ENCODE data around the gene RNF41. TPM values are rescaled to one million over a fixed set of nuclear protein-coding genes. Genes with fewer than 3 reads are reported as not detected.

The RNF41 gene
- total and polyA plus RNA-seq, 7 experiments from 2014 or later = 29.4 to 45.8 (median 43.1) TPM

GRCh38 chr12:56231184-56231582, 9.5 kb upstream of the RNF41 start:
- no peak overlapping the region for H3K4me3 Mint-ChIP-seq
- H3K27me3 Mint-ChIP-seq = no peaks in the 10 kb centered on the region
- no peak overlapping the region for H3K4me3 ChIP-seq (ENCODE audit: low read length)
- POLR2A ChIA-PET = interaction anchor here (0.7 to 1.0 kb wide), 2 partner anchors 9 to 129 kb away, joined by 3 read pairs; partner anchors contain the start of genes RNF41 and STAT2
- peak overlapping the region in 1 of 9 donors; percentile 52 for H3K27ac Mint-ChIP-seq
- DNase-seq (no peak), ATAC-seq (no peak)
- H3K4me1 Mint-ChIP-seq = peaks cover 0 to 2% (median 0%) of the 10 kb centered on the region in 7 donors
- intact Hi-C loops (cut with micrococcal nuclease) = no loop called here
- peaks cover 0 to 2% (median 0%) of the 10 kb centered on the region in 5 donors for H3K36me3 Mint-ChIP-seq
- no peaks in the 10 kb centered on the region for H3K9me3 ChIP-seq (ENCODE audit: control insufficient read depth in 2 of 3, low read length in 3 of 3)
- H3K27me3 ChIP-seq (ENCODE audit: control insufficient read depth in 2 of 2, insufficient read depth in 2 of 2, low read length in 2 of 2) = no peaks in the 10 kb centered on the region
- CTCF ChIA-PET = interaction anchor here (0.7 to 1.6 kb wide), 3 partner anchors 9 to 292 kb away, joined by 3 to 7 read pairs (median 6); partner anchors contain the start of gene RNF41
- no peaks in the 10 kb centered on the region for H3K9me3 Mint-ChIP-seq
- no peaks in the 10 kb centered on the region for H3K4me1 ChIP-seq (ENCODE audit: control insufficient read depth in 2 of 2, insufficient read depth in 2 of 2, low read length in 2 of 2)
- H3K36me3 ChIP-seq (ENCODE audit: control insufficient read depth in 2 of 3, insufficient read depth in 3 of 3, low read length in 3 of 3) = no peaks in the 10 kb centered on the region
- H3K27ac ChIP-seq (ENCODE audit: low read depth, low read length) = no peak overlapping the region

GRCh38 chr12:56230432-56231183, 8.9 kb upstream of the RNF41 start:
- POLR2A ChIA-PET = interaction anchor here (0.6 to 1.0 kb wide), 2 partner anchors 9 to 129 kb away, joined by 3 read pairs; partner anchors contain the start of genes RNF41 and STAT2
- Mint-ChIP-seq H3K9me3 (no peaks in the 10 kb centered on the region), H3K27me3 (no peaks in the 10 kb centered on the region), H3K36me3 (peaks cover 0 to 4% (median 0%) of the 10 kb centered on the region in 5 donors), H3K4me3 (no peak overlapping the region), H3K27ac (no peak overlapping the region), H3K4me1 (peaks cover 0 to 5% (median under 1%) of the 10 kb centered on the region in 7 donors)
- no peaks in the 10 kb centered on the region for H3K9me3 ChIP-seq (ENCODE audit: control insufficient read depth in 2 of 3, low read length in 3 of 3)
- no peaks in the 10 kb centered on the region for H3K36me3 ChIP-seq (ENCODE audit: control insufficient read depth in 2 of 3, insufficient read depth in 3 of 3, low read length in 3 of 3)
- H3K4me1 ChIP-seq (ENCODE audit: control insufficient read depth in 2 of 2, insufficient read depth in 2 of 2, low read length in 2 of 2) = no peaks in the 10 kb centered on the region
- ATAC-seq = no peak
- intact Hi-C loops (cut with micrococcal nuclease) = no loop called here
- H3K4me3 ChIP-seq (ENCODE audit: low read length) = no peak overlapping the region
- H3K27ac ChIP-seq (ENCODE audit: low read depth, low read length) = no peak overlapping the region
- DNase-seq = no peak
- CTCF ChIA-PET = interaction anchor here (1.6 kb wide), 1 partner anchor 8 kb away, joined by 7 read pairs; the partner anchor contains the start of gene RNF41
- no peaks in the 10 kb centered on the region for H3K27me3 ChIP-seq (ENCODE audit: control insufficient read depth in 2 of 2, insufficient read depth in 2 of 2, low read length in 2 of 2)

- H3K27me3 Mint-ChIP-seq = no peaks in the 10 kb centered on the region
- H3K27ac Mint-ChIP-seq = no peak within 1 kb of the TSS
Measured at GRCh38 chr12:56229916-56230431, 8.3 kb upstream of the RNF41 start, which contains the start of gene SLC39A5. SLC39A5 (plus strand) TSS chr12:56230051; CDS start chr12:56231275, 1,224 bp downstream.

GRCh38 chr12:56229082-56229481, 7.4 kb upstream of the RNF41 start:
- ChIA-PET POLR2A (interaction anchor here (1.0 kb wide), 1 partner anchor 111 kb away, joined by 4 read pairs; the partner anchor contains the start of gene ZC3H10), CTCF (no interaction called here)
- Histone ChIP-seq H3K9me3 (ENCODE audit: control insufficient read depth in 2 of 3, low read length in 3 of 3) (no peaks in the 10 kb centered on the region), H3K36me3 (ENCODE audit: control insufficient read depth in 2 of 3, insufficient read depth in 3 of 3, low read length in 3 of 3) (no peaks in the 10 kb centered on the region), H3K27ac (ENCODE audit: low read depth, low read length) (no peak overlapping the region), H3K27me3 (ENCODE audit: control insufficient read depth in 2 of 2, insufficient read depth in 2 of 2, low read length in 2 of 2) (no peaks in the 10 kb centered on the region), H3K4me1 (ENCODE audit: control insufficient read depth in 2 of 2, insufficient read depth in 2 of 2, low read length in 2 of 2) (peaks cover 5 to 8% of the 10 kb centered on the region in 2 donors), H3K4me3 (ENCODE audit: low read length) (no peak overlapping the region)
- H3K4me3 Mint-ChIP-seq = no peak overlapping the region
- no peaks in the 10 kb centered on the region for H3K9me3 Mint-ChIP-seq
- DNase-seq (no peak), ATAC-seq (no peak)
- H3K27me3 Mint-ChIP-seq = no peaks in the 10 kb centered on the region
- H3K36me3 Mint-ChIP-seq = peaks cover 0 to 7% (median 0%) of the 10 kb centered on the region in 5 donors
- intact Hi-C loops (cut with micrococcal nuclease) = no loop called here
- no peak overlapping the region for H3K27ac Mint-ChIP-seq
- peaks cover 0 to 18% (median 13%) of the 10 kb centered on the region in 7 donors for H3K4me1 Mint-ChIP-seq

More at GRCh38 chr12:56229916-56230431, 8.3 kb upstream of the RNF41 start, which contains the start of gene SLC39A5:
- intact Hi-C loops (cut with micrococcal nuclease) = no loop called here
- no peaks in the 10 kb centered on the region for H3K27me3 ChIP-seq (ENCODE audit: control insufficient read depth in 2 of 2, insufficient read depth in 2 of 2, low read length in 2 of 2)
- POLR2A ChIA-PET = interaction anchor here (0.6 kb wide), 1 partner anchor 8 kb away, joined by 3 read pairs; the partner anchor contains the start of gene RNF41
- CTCF ChIA-PET = interaction anchor here (1.6 kb wide), 1 partner anchor 8 kb away, joined by 7 read pairs; the partner anchor contains the start of gene RNF41
- ATAC-seq = no peak
- H3K4me1 ChIP-seq (ENCODE audit: control insufficient read depth in 2 of 2, insufficient read depth in 2 of 2, low read length in 2 of 2) = peaks cover 0 to 1% of the 10 kb centered on the region in 2 donors
- peaks cover 0 to 11% (median 7%) of the 10 kb centered on the region in 7 donors for H3K4me1 Mint-ChIP-seq
- no peaks in the 10 kb centered on the region for H3K36me3 ChIP-seq (ENCODE audit: control insufficient read depth in 2 of 3, insufficient read depth in 3 of 3, low read length in 3 of 3)
- H3K9me3 ChIP-seq (ENCODE audit: control insufficient read depth in 2 of 3, low read length in 3 of 3) = no peaks in the 10 kb centered on the region
- H3K9me3 Mint-ChIP-seq = no peaks in the 10 kb centered on the region
- H3K36me3 Mint-ChIP-seq = peaks cover 0 to 7% (median 0%) of the 10 kb centered on the region in 5 donors
- DNase-seq = no peak
- no peak within 1 kb of the TSS for H3K27ac ChIP-seq (ENCODE audit: low read depth, low read length)
- no peak within 1 kb of the TSS for H3K4me3 Mint-ChIP-seq
- no peak within 1 kb of the TSS for H3K4me3 ChIP-seq (ENCODE audit: low read length)

GRCh38 chr12:56224954-56225353, 3.2 kb upstream of the RNF41 start:
- H3K27me3 ChIP-seq (ENCODE audit: control insufficient read depth in 2 of 2, insufficient read depth in 2 of 2, low read length in 2 of 2) = no peaks in the 10 kb centered on the region
- Mint-ChIP-seq H3K27me3 (peaks cover 0 to 3% (median 0%) of the 10 kb centered on the region in 5 donors), H3K27ac (peak overlapping the region; percentile 58 to 99 (median 90)), H3K4me3 (peak overlapping the region; percentile 77 to 99 (median 87)), H3K9me3 (no peaks in the 10 kb centered on the region), H3K36me3 (peaks cover 0 to 9% (median 0%) of the 10 kb centered on the region in 5 donors), H3K4me1 (peaks cover 16 to 53% (median 46%) of the 10 kb centered on the region in 7 donors)
- H3K9me3 ChIP-seq (ENCODE audit: control insufficient read depth in 2 of 3, low read length in 3 of 3) = no peaks in the 10 kb centered on the region
- POLR2A ChIA-PET = interaction anchor here (0.5 to 1.1 kb wide), 2 partner anchors 43 to 107 kb away, joined by 3 to 4 read pairs; partner anchors contain the start of gene ZC3H10
- DNase-seq (no peak), ATAC-seq (no peak)
- intact Hi-C loops (cut with micrococcal nuclease) = loop anchor here (1.0 to 5.0 kb wide), 20 partner anchors 19 to 862 kb away; partner anchors contain the start of genes ANKRD52 (in 2 of the 2), STAT2 (in 2 of the 2), COQ10A (in 1 of the 2) and CS (in 1 of the 2)
- peak overlapping the region; percentile 82 for H3K4me3 ChIP-seq (ENCODE audit: low read length)
- peaks cover 0 to 5% (median 0%) of the 10 kb centered on the region in 3 experiments for H3K36me3 ChIP-seq (ENCODE audit: control insufficient read depth in 2 of 3, insufficient read depth in 3 of 3, low read length in 3 of 3)
- CTCF ChIA-PET = no interaction called here
- H3K27ac ChIP-seq (ENCODE audit: low read depth, low read length) = peak overlapping the region; percentile 98
- H3K4me1 ChIP-seq (ENCODE audit: control insufficient read depth in 2 of 2, insufficient read depth in 2 of 2, low read length in 2 of 2) = peaks cover 22 to 27% of the 10 kb centered on the region in 2 donors

- ATAC-seq (peak; percentile 85), DNase-seq (peak; percentile 78 to 97 (median 81))
- peak within 1 kb of the TSS; percentile 82 for H3K4me3 ChIP-seq (ENCODE audit: low read length)
- H3K36me3 ChIP-seq (ENCODE audit: control insufficient read depth in 2 of 3, insufficient read depth in 3 of 3, low read length in 3 of 3) = peaks cover 0 to 5% (median 0%) of the 10 kb centered on the region in 3 experiments
- ChIA-PET CTCF (no interaction called here), POLR2A (interaction anchor here (0.5 to 0.8 kb wide), 2 partner anchors 25 to 250 kb away, joined by 3 to 4 read pairs; partner anchors contain the start of gene RAB5B)
- peak within 1 kb of the TSS; percentile 98 for H3K27ac ChIP-seq (ENCODE audit: low read depth, low read length)
- Mint-ChIP-seq H3K4me1 (peaks cover 16 to 57% (median 46%) of the 10 kb centered on the region in 7 donors), H3K27me3 (peaks cover 0 to 3% (median 0%) of the 10 kb centered on the region in 5 donors), H3K36me3 (peaks cover 0 to 9% (median 0%) of the 10 kb centered on the region in 5 donors), H3K9me3 (no peaks in the 10 kb centered on the region), H3K4me3 (peak within 1 kb of the TSS; percentile 77 to 99 (median 87)), H3K27ac (peak within 1 kb of the TSS; percentile 78 to 100 (median 91))
- intact Hi-C loops (cut with micrococcal nuclease) = loop anchor here (1.0 to 5.0 kb wide), 20 partner anchors 18 to 863 kb away; partner anchors contain the start of genes ANKRD52 (in 2 of the 2), STAT2 (in 2 of the 2), COQ10A (in 1 of the 2) and CS (in 1 of the 2)
- H3K9me3 ChIP-seq (ENCODE audit: control insufficient read depth in 2 of 3, low read length in 3 of 3) = no peaks in the 10 kb centered on the region
- peaks cover 22 to 27% of the 10 kb centered on the region in 2 donors for H3K4me1 ChIP-seq (ENCODE audit: control insufficient read depth in 2 of 2, insufficient read depth in 2 of 2, low read length in 2 of 2)
- no peaks in the 10 kb centered on the region for H3K27me3 ChIP-seq (ENCODE audit: control insufficient read depth in 2 of 2, insufficient read depth in 2 of 2, low read length in 2 of 2)
Measured at GRCh38 chr12:56224102-56224701, 2.5 kb upstream of the RNF41 start, which contains the start of gene NABP2. NABP2 (plus strand) TSS chr12:56224342; CDS start chr12:56224857, 515 bp downstream.

All from naive thymus-derived CD4-positive, alpha-beta T cell (primary cell).